Keratinocyte (primary cell): Measurements from ENCODE around the gene ACVR1.

Source experiments
- EZH2 ChIP-seq: IDR thresholded peaks from one replicate; pipeline ENCODE4 v1.6.1; 2012; ENCODE audit warnings: inconsistent platforms, mild to moderate bottlenecking, low read length, moderate library complexity
- TF ChIP-seq, protein P1 (sequence below), 3 experiments: IDR thresholded peaks in 1 of 3; conservative IDR thresholded peaks in 1 of 3; optimal IDR thresholded peaks in 1 of 3; 2 replicates in 2 of 3; 3 replicates in 1 of 3; pipeline versions ENCODE3 to v1.5.1; 2011; ENCODE audit warnings: low read length in 3 of 3, mild to moderate bottlenecking in 3 of 3, moderate library complexity in 2 of 3, control low read depth in 1 of 3, inconsistent platforms in 1 of 3; ENCODE audit not compliant: insufficient read depth in 2 of 3; ENCODE audit errors: extremely low read depth in 1 of 3

DNA sequence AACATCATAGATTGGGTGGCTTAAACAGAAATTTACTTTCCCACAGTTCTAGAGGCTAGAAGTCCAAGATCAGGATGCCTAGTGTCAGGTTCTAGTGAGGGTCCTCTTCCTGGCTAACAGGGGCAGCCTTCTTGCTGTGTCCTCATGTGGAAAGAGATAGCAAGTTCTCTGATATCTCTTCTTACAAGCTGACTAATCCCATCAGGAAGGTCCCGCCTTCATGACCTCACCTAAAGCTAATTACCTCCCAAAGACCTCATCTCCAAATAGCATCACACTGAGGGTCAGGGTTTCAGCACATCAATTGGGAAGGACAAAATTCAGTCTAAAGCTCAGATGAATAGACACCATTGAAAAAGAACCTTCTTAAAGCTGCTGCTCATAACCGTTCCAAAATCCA lies 22.9 kb downstream of the ACVR1 start:
- TF ChIP-seq, protein P1, sequence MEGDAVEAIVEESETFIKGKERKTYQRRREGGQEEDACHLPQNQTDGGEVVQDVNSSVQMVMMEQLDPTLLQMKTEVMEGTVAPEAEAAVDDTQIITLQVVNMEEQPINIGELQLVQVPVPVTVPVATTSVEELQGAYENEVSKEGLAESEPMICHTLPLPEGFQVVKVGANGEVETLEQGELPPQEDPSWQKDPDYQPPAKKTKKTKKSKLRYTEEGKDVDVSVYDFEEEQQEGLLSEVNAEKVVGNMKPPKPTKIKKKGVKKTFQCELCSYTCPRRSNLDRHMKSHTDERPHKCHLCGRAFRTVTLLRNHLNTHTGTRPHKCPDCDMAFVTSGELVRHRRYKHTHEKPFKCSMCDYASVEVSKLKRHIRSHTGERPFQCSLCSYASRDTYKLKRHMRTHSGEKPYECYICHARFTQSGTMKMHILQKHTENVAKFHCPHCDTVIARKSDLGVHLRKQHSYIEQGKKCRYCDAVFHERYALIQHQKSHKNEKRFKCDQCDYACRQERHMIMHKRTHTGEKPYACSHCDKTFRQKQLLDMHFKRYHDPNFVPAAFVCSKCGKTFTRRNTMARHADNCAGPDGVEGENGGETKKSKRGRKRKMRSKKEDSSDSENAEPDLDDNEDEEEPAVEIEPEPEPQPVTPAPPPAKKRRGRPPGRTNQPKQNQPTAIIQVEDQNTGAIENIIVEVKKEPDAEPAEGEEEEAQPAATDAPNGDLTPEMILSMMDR (optimal IDR thresholded peaks at IDR 0.05 in 1 of 3, IDR thresholded peaks at IDR 0.05 in 1 of 3, conservative IDR thresholded peaks at IDR 0.05 in 1 of 3; ENCODE audit: extremely low read depth in 1 of 3, insufficient read depth in 2 of 3, low read length in 3 of 3), result no peak
- TF ChIP-seq EZH2, result no peak
